ENCODE results near the gene SEMA4D.

- TF ChIP-seq, protein P1, sequence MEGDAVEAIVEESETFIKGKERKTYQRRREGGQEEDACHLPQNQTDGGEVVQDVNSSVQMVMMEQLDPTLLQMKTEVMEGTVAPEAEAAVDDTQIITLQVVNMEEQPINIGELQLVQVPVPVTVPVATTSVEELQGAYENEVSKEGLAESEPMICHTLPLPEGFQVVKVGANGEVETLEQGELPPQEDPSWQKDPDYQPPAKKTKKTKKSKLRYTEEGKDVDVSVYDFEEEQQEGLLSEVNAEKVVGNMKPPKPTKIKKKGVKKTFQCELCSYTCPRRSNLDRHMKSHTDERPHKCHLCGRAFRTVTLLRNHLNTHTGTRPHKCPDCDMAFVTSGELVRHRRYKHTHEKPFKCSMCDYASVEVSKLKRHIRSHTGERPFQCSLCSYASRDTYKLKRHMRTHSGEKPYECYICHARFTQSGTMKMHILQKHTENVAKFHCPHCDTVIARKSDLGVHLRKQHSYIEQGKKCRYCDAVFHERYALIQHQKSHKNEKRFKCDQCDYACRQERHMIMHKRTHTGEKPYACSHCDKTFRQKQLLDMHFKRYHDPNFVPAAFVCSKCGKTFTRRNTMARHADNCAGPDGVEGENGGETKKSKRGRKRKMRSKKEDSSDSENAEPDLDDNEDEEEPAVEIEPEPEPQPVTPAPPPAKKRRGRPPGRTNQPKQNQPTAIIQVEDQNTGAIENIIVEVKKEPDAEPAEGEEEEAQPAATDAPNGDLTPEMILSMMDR (IDR thresholded peaks at IDR 0.05 in 4 of 5, conservative IDR thresholded peaks at IDR 0.05 in 1 of 5): no peak
- TF ChIP-seq POLR2A (IDR thresholded peaks at IDR 0.05): no peak
These were observed 60.1 kb downstream of the SEMA4D start for GRCh38 chr9:89437772-89438171.

Measured in gastrocnemius medialis (tissue), 4 donors.